GM12891 (cell line): ENCODE data around the gene UNC119B.

Source experiments
- PAX5 ChIP-seq: IDR thresholded peaks from 2 replicates; pipeline ENCODE4 v1.6.1; 2011; ENCODE audit warnings: low read length, moderate library complexity, mild to moderate bottlenecking; ENCODE audit not compliant: insufficient read depth, severe bottlenecking
- POLR2A ChIP-seq: IDR thresholded peaks from 2 replicates; pipeline ENCODE4 v1.6.1; 2011; ENCODE audit warnings: low read depth, low read length, control low read depth
- POLR2AphosphoS5 ChIP-seq: IDR thresholded peaks from 2 replicates; pipeline ENCODE4 v1.6.1; 2011; ENCODE audit warnings: low read depth, low read length, control low read depth
- POU2F2 ChIP-seq: IDR thresholded peaks from 2 replicates; pipeline ENCODE4 v1.6.1; 2011; ENCODE audit warnings: low read depth, mild to moderate bottlenecking, control low read depth, low read length, moderate library complexity
- SPI1 ChIP-seq: IDR thresholded peaks from 2 replicates; pipeline ENCODE4 v1.6.1; 2011; ENCODE audit warnings: low read depth, low read length, control low read depth
- TAF1 ChIP-seq: IDR thresholded peaks from 2 replicates; pipeline ENCODE4 v1.6.1; 2011; ENCODE audit warnings: low read depth, low read length, control low read depth

- TF ChIP-seq POLR2A (no peak), POLR2AphosphoS5 (no peak), TAF1 (no peak), PAX5 (no peak), SPI1 (no peak), POU2F2 (no peak)
Observed at GRCh38 chr12:120706029-120706428, 4.2 kb upstream of the UNC119B start.
